Liver (tissue), 9 donors: ENCODE measurements around the gene NAA80. TPM values are rescaled to one million over a fixed set of nuclear protein-coding genes. Genes with fewer than 3 reads are reported as not detected.

Source experiments
- DNase-seq: peaks from one replicate; pipeline ENCODE4 v3.0.0-alpha.2; 2017; ENCODE audit warnings: low spot score
- H3K27ac ChIP-seq, 2 donors: one replicate each; pipeline ENCODE4 v1.7.0; 2013; ENCODE audit warnings: inconsistent platforms in 2 of 2, low read length in 2 of 2, control low read depth in 1 of 2, low read depth in 1 of 2, mild to moderate bottlenecking in 1 of 2
- H3K27me3 ChIP-seq, 4 donors: one replicate each; pipeline versions ENCODE4 v1.6.1 to v1.7.0; 2013; ENCODE audit warnings: low read length in 3 of 4, inconsistent platforms in 1 of 4, mild to moderate bottlenecking in 1 of 4, moderate library complexity in 1 of 4; ENCODE audit not compliant: control insufficient read depth in 4 of 4, insufficient read depth in 4 of 4
- H3K36me3 ChIP-seq, 4 donors: one replicate each; pipeline versions ENCODE4 v1.6.1 to v1.7.0; 2013; ENCODE audit warnings: low read length in 3 of 4, mild to moderate bottlenecking in 3 of 4, low read depth in 1 of 4, moderate library complexity in 1 of 4; ENCODE audit not compliant: control insufficient read depth in 4 of 4, insufficient read depth in 3 of 4
- H3K4me1 ChIP-seq, 4 donors: one replicate each; pipeline versions ENCODE4 v1.6.1 to v1.7.0; 2013; ENCODE audit warnings: low read length in 3 of 4, mild to moderate bottlenecking in 3 of 4, moderate library complexity in 1 of 4; ENCODE audit not compliant: control insufficient read depth in 4 of 4, insufficient read depth in 4 of 4
- H3K4me3 ChIP-seq, 3 donors: one replicate each; pipeline versions ENCODE4 v1.6.1 to v1.7.0; 2013; ENCODE audit warnings: low read length in 3 of 3, control low read depth in 1 of 3, low read depth in 1 of 3, mild to moderate bottlenecking in 1 of 3
- H3K9ac ChIP-seq, 2 donors: one replicate each; pipeline ENCODE4 v1.7.0; 2013; ENCODE audit warnings: low read length in 2 of 2, mild to moderate bottlenecking in 2 of 2, moderate library complexity in 2 of 2, control low read depth in 1 of 2, low read depth in 1 of 2
- H3K9me3 ChIP-seq, 4 donors: one replicate each; pipeline versions ENCODE4 v1.6.1 to v1.7.0; 2013; ENCODE audit warnings: low read length in 3 of 4; ENCODE audit not compliant: control insufficient read depth in 4 of 4
- EGR1 ChIP-seq, 2 donors: IDR thresholded peaks; 2 replicates each; pipeline ENCODE4 v1.6.1; 2016 to 2018; ENCODE audit warnings: antibody characterized with exemption in 2 of 2, low read depth in 2 of 2
- GABPA ChIP-seq, 2 donors: IDR thresholded peaks in 1 of 2; conservative IDR thresholded peaks in 1 of 2; 2 replicates each; pipeline ENCODE4 v1.6.1; 2016; ENCODE audit warnings: antibody characterized with exemption in 2 of 2, mild to moderate bottlenecking in 1 of 2, moderate library complexity in 1 of 2
- HNF4A ChIP-seq, 2 donors: conservative IDR thresholded peaks; 2 replicates each; pipeline ENCODE4 v1.6.1; 2016; ENCODE audit warnings: antibody characterized with exemption in 2 of 2, mild to moderate bottlenecking in 2 of 2
- JUND ChIP-seq, 2 donors: IDR thresholded peaks; 2 replicates each; pipeline ENCODE4 v1.6.1; 2016; ENCODE audit warnings: antibody characterized with exemption in 2 of 2
- RAD21 ChIP-seq, 2 donors: IDR thresholded peaks; 2 replicates each; pipeline ENCODE4 v1.6.1; 2016; ENCODE audit warnings: antibody characterized with exemption in 2 of 2, mild to moderate bottlenecking in 2 of 2
- SP1 ChIP-seq: IDR thresholded peaks from 2 replicates; pipeline ENCODE4 v1.6.1; 2018; ENCODE audit warnings: antibody characterized with exemption, mild to moderate bottlenecking
- TAF1 ChIP-seq: conservative IDR thresholded peaks from 2 replicates; pipeline ENCODE4 v1.6.1; 2016; ENCODE audit warnings: antibody characterized with exemption, mild to moderate bottlenecking
- ZBTB33 ChIP-seq: IDR thresholded peaks from 2 replicates; pipeline ENCODE4 v1.6.1; 2016; ENCODE audit warnings: antibody characterized with exemption
- WGBS: extraction: QIAGEN DNeasy Blood & Tissue Kit; methylation state at CpG from one replicate; pipeline ENCODE4 v1.1.7; 2013; 5-methylcytosine and 5-hydroxymethylcytosine counted together
- polyA plus RNA-seq, 2 donors: library from polyadenylated mRNA; stranded (reverse) in 1 of 2; unstranded in 1 of 2; fragments of 200-250 nt in 1 of 2; fragments of >200 nt in 1 of 2; fragmentation: Nextera tagmentation in 1 of 2; extraction: Ambion mirVana in 1 of 2; gene quantifications; one replicate each; pipeline versions ENCODE4 v1.2.1 to v1.2.3, GENCODE V29; 2013 to 2015
- total RNA-seq, 2 donors: library from RNA; depleted of rRNA; stranded (reverse); fragments of >200 nt; gene quantifications; one replicate each; pipeline ENCODE4 v1.2.3, GENCODE V29; 2014
- TF ChIP-seq, protein P1 (sequence below): IDR thresholded peaks from 2 replicates; pipeline ENCODE4 v1.6.1; 2016; ENCODE audit warnings: antibody characterized with exemption, mild to moderate bottlenecking
- TF ChIP-seq, protein P2 (sequence below): fragments of 150-350 bp; IDR thresholded peaks from 2 replicates; pipeline ENCODE4 v1.5.1; 2017; ENCODE audit warnings: improper control_type of control experiment, low read depth, low read length; ENCODE audit not compliant: missing input control
- TF ChIP-seq, protein P3 (sequence below): IDR thresholded peaks from 2 replicates; pipeline ENCODE4 v1.6.1; 2016; ENCODE audit warnings: antibody characterized with exemption
- donor health status: healthy.
- donor health status: healthy.
- donor health status: healthy.
- donor health status: healthy.
- donor health status: healthy.

The NAA80 gene
- total and polyA plus RNA-seq, 4 donors = 1.6 to 5.5 (median 2.0) TPM

GRCh38 chr3:50260942-50261441, 38.2 kb downstream of the NAA80 start:
- Histone ChIP-seq H3K36me3 (peaks cover 11 to 19% (median 15%) of the 10 kb centered on the region in 4 donors), H3K4me1 (peaks cover 5 to 28% (median 9%) of the 10 kb centered on the region in 4 donors), H3K9ac (no peak overlapping the region), H3K4me3 (no peak overlapping the region), H3K9me3 (no peaks in the 10 kb centered on the region), H3K27ac (peak overlapping the region; percentile 76 to 88), H3K27me3 (no peaks in the 10 kb centered on the region)
- TF ChIP-seq TAF1 (no peak), GABPA (IDR thresholded peaks at IDR 0.05 in 1 of 2, conservative IDR thresholded peaks at IDR 0.05 in 1 of 2) (no peak), RAD21 (IDR thresholded peaks at IDR 0.05) (no peak)
- TF ChIP-seq, protein P1, sequence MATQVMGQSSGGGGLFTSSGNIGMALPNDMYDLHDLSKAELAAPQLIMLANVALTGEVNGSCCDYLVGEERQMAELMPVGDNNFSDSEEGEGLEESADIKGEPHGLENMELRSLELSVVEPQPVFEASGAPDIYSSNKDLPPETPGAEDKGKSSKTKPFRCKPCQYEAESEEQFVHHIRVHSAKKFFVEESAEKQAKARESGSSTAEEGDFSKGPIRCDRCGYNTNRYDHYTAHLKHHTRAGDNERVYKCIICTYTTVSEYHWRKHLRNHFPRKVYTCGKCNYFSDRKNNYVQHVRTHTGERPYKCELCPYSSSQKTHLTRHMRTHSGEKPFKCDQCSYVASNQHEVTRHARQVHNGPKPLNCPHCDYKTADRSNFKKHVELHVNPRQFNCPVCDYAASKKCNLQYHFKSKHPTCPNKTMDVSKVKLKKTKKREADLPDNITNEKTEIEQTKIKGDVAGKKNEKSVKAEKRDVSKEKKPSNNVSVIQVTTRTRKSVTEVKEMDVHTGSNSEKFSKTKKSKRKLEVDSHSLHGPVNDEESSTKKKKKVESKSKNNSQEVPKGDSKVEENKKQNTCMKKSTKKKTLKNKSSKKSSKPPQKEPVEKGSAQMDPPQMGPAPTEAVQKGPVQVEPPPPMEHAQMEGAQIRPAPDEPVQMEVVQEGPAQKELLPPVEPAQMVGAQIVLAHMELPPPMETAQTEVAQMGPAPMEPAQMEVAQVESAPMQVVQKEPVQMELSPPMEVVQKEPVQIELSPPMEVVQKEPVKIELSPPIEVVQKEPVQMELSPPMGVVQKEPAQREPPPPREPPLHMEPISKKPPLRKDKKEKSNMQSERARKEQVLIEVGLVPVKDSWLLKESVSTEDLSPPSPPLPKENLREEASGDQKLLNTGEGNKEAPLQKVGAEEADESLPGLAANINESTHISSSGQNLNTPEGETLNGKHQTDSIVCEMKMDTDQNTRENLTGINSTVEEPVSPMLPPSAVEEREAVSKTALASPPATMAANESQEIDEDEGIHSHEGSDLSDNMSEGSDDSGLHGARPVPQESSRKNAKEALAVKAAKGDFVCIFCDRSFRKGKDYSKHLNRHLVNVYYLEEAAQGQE = no peak
- DNase-seq = no peak
- 88% methylated on average over 5 of the region's 5 CpGs for WGBS

DNA sequence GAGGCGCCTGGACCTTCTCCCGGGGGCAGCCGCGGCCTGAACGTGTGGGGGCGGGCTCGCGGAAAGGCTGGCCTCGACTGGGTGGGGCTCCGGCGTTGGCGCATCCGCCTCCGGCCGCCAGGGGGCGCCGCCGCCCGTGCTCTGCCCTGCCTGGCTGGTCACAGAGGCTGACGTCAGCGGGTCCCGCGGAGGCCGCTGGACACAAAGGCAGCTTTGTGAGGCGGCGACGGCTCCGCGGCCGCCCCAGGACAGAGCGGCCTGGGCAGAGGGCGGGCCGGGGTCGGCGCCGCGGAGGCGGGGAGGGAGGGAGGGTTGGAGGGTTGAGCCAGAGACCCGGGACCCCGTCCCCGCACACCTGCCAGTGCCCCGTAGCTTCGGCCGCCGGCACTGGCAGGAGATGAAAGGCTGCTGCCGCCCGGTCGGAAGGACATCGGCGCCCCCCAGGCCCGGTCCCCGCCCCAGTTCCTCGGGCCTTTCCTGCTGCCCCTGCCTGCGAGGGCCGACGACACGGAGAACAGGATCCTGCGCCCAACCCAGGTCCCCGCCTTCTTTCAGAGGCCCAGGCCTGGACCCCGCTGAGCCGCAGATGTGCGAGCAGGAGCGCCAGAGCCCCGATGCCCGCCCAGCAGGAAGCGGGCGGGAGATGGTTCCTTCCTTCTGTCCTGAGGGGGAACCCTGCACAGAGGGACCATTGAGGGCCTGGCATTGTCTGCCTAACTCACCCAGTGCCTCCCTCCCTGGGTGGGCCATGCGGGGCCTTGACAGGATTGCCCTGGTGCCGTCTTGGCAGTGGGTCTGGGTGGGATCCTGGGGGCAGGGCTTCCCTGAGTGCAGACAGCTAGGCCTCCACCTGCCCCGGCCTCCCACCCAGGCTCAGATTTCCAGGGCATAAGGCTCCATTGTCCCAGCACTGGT, 38.9 kb downstream of the NAA80 start:
- peak; percentile 93 for DNase-seq
- Histone ChIP-seq H3K36me3 (peaks cover 11 to 21% (median 15%) of the 10 kb centered on the region in 4 donors), H3K9ac (peak overlapping the region; percentile 29 to 64), H3K27me3 (no peaks in the 10 kb centered on the region), H3K27ac (peak overlapping the region; percentile 79 to 88), H3K4me3 (peak overlapping the region in 2 of 3 donors; percentile 40 to 66), H3K9me3 (no peaks in the 10 kb centered on the region), H3K4me1 (peaks cover 5 to 31% (median 10%) of the 10 kb centered on the region in 4 donors)
- 3% methylated on average over 70 of the region's 70 CpGs for WGBS
- TF ChIP-seq SP1 (no peak), HNF4A (conservative IDR thresholded peaks at IDR 0.05) (no peak), ZBTB33 (no peak), EGR1 (IDR thresholded peaks at IDR 0.05; ENCODE audit: low read depth in 2 of 2) (peak in 1 of 2 donors; percentile 26), JUND (IDR thresholded peaks at IDR 0.05) (peak in 1 of 2 donors; percentile 40), RAD21 (IDR thresholded peaks at IDR 0.05) (peak; percentile 70 to 77), GABPA (IDR thresholded peaks at IDR 0.05 in 1 of 2, conservative IDR thresholded peaks at IDR 0.05 in 1 of 2) (peak in 1 of 2 donors; percentile 29)
- TF ChIP-seq, protein P2, sequence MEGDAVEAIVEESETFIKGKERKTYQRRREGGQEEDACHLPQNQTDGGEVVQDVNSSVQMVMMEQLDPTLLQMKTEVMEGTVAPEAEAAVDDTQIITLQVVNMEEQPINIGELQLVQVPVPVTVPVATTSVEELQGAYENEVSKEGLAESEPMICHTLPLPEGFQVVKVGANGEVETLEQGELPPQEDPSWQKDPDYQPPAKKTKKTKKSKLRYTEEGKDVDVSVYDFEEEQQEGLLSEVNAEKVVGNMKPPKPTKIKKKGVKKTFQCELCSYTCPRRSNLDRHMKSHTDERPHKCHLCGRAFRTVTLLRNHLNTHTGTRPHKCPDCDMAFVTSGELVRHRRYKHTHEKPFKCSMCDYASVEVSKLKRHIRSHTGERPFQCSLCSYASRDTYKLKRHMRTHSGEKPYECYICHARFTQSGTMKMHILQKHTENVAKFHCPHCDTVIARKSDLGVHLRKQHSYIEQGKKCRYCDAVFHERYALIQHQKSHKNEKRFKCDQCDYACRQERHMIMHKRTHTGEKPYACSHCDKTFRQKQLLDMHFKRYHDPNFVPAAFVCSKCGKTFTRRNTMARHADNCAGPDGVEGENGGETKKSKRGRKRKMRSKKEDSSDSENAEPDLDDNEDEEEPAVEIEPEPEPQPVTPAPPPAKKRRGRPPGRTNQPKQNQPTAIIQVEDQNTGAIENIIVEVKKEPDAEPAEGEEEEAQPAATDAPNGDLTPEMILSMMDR = peak; percentile 99
- TF ChIP-seq, protein P3, sequence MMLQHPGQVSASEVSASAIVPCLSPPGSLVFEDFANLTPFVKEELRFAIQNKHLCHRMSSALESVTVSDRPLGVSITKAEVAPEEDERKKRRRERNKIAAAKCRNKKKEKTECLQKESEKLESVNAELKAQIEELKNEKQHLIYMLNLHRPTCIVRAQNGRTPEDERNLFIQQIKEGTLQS = no peak
